ENCODE data around the gene SNRK.

DNA sequence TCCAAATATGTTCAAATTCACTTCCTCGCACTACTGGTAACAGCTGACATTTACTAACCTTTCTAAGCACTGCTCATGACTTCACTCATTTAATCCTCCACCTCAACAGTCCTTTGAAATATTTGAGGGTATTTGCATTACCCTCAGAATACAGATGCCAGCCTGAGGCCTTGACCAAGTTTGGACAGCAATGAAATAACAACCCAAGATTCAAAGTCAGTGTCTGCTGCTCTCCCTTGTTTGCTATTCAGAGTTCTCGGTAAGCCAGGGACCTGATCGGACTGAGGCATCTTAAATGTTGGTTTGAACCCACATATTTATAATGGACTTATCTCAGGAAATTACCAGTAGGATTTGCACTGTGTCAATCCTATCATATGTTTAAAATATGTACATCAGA lies 19.9 kb upstream of the SNRK start:
- TF ChIP-seq TAF1 (IDR thresholded peaks at IDR 0.05; ENCODE audit: borderline replicate concordance, insufficient read depth, low read length) = no peak
- TF ChIP-seq SIN3A (IDR thresholded peaks at IDR 0.05; ENCODE audit: borderline replicate concordance, insufficient read depth, low read length) = no peak
- no peak for TF ChIP-seq POLR2AphosphoS5 (IDR thresholded peaks at IDR 0.05; ENCODE audit: low read depth, low read length)
- TF ChIP-seq, protein P1, sequence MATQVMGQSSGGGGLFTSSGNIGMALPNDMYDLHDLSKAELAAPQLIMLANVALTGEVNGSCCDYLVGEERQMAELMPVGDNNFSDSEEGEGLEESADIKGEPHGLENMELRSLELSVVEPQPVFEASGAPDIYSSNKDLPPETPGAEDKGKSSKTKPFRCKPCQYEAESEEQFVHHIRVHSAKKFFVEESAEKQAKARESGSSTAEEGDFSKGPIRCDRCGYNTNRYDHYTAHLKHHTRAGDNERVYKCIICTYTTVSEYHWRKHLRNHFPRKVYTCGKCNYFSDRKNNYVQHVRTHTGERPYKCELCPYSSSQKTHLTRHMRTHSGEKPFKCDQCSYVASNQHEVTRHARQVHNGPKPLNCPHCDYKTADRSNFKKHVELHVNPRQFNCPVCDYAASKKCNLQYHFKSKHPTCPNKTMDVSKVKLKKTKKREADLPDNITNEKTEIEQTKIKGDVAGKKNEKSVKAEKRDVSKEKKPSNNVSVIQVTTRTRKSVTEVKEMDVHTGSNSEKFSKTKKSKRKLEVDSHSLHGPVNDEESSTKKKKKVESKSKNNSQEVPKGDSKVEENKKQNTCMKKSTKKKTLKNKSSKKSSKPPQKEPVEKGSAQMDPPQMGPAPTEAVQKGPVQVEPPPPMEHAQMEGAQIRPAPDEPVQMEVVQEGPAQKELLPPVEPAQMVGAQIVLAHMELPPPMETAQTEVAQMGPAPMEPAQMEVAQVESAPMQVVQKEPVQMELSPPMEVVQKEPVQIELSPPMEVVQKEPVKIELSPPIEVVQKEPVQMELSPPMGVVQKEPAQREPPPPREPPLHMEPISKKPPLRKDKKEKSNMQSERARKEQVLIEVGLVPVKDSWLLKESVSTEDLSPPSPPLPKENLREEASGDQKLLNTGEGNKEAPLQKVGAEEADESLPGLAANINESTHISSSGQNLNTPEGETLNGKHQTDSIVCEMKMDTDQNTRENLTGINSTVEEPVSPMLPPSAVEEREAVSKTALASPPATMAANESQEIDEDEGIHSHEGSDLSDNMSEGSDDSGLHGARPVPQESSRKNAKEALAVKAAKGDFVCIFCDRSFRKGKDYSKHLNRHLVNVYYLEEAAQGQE (IDR thresholded peaks at IDR 0.05; ENCODE audit: insufficient read depth in 1 of 2, low read depth in 2 of 2, low read length in 2 of 2) = no peak
- no peak for TF ChIP-seq FOXP2 (optimal IDR thresholded peaks at IDR 0.05; ENCODE audit: borderline replicate concordance, extremely low read depth, extremely low read length, insufficient read depth)

All from PFSK-1 (cell line).